Measurements from ENCODE around the gene CHD6. TPM values are rescaled to one million over a fixed set of nuclear protein-coding genes. Genes with fewer than 3 reads are reported as not detected.

Gene CHD6
- total RNA-seq, 1 experiment from 2014 or later = 26.6 TPM

DNA sequence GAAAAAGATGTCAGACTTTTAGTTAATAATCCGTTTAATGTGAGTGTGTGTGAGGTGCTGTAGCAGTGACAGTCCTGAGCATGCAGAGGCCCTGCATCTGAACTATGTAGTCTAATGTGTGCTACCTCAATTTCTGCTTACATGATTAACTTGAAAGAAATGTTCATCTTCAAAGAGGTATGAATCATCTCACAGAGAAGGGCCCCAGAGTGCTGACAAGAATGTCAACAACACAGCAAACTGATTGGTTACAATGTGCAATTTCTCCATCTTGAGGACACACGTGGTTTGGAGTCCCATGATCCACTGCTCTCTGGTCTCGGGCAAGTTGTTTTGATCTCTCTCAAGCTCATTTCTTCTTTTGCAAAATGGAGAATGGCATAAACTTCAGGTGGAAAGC, 189.9 kb downstream of the CHD6 start:
- DNase-seq (ENCODE audit: low read depth, low spot score) (peak; percentile 19), ATAC-seq (peak; percentile 63)
- intact Hi-C loops (cut with micrococcal nuclease) = no loop called here
- peaks cover 0 to 5% of the 10 kb centered on the region in 2 experiments; a peak in 2 of 4 replicates for H3K36me3 ChIP-seq (ENCODE audit: control insufficient read depth in 1 of 2, insufficient read depth in 2 of 2, low read length in 2 of 2)
- no peak overlapping the region for H2AFZ ChIP-seq (ENCODE audit: low read depth, low read length, poor library complexity, severe bottlenecking)
- peaks cover 4 to 10% of the 10 kb centered on the region in 2 experiments; a peak in 2 of 4 replicates for H3K4me1 ChIP-seq (ENCODE audit: control insufficient read depth in 1 of 2, insufficient read depth in 2 of 2, low read length in 2 of 2)
- no peak overlapping the region for H3K4me3 ChIP-seq (replicated peaks in 1 of 2; ENCODE audit: low read depth in 1 of 2, low read length in 2 of 2)
- peak overlapping the region; percentile 30 for H3K4me2 ChIP-seq (ENCODE audit: low read length)
- H3K27me3 ChIP-seq (ENCODE audit: insufficient read depth, low read length) = no peaks in the 10 kb centered on the region
- no peaks in the 10 kb centered on the region for H3K9me3 ChIP-seq (ENCODE audit: control insufficient read depth in 1 of 2, insufficient read depth in 1 of 2, low read depth in 1 of 2, low read length in 2 of 2)
- CTCF ChIA-PET = no interaction called here
- no peaks in the 10 kb centered on the region for H3K79me2 ChIP-seq (ENCODE audit: insufficient read depth, low read length)
- TF ChIP-seq, protein P1, sequence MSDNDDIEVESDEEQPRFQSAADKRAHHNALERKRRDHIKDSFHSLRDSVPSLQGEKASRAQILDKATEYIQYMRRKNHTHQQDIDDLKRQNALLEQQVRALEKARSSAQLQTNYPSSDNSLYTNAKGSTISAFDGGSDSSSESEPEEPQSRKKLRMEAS (IDR thresholded peaks at IDR 0.05) = no peak
- TF ChIP-seq FOSL1 (IDR thresholded peaks at IDR 0.05; ENCODE audit: low read depth) = peak; percentile 33; the same call in 1 of the 2 replicates
- POLR2A ChIA-PET = no interaction called here
- H3K9me2 ChIP-seq (ENCODE audit: insufficient read depth) = no peaks in the 10 kb centered on the region
- no TSS peak for BruUV-seq (replicated peaks)
- RAD21 ChIA-PET (ENCODE audit: low non-redundant PET in 1 of 2, low total read pairs in 2 of 2, uncharacterized antibody in 2 of 2, unreplicated experiment in 2 of 2) = no interaction called here
- no peaks in the 10 kb centered on the region for H4K20me1 ChIP-seq (ENCODE audit: insufficient read depth)
- H3K27ac ChIP-seq (ENCODE audit: low read depth, low read length) = no peak overlapping the region
- no peak overlapping the region for H3K9ac ChIP-seq (ENCODE audit: low read length)

DNA sequence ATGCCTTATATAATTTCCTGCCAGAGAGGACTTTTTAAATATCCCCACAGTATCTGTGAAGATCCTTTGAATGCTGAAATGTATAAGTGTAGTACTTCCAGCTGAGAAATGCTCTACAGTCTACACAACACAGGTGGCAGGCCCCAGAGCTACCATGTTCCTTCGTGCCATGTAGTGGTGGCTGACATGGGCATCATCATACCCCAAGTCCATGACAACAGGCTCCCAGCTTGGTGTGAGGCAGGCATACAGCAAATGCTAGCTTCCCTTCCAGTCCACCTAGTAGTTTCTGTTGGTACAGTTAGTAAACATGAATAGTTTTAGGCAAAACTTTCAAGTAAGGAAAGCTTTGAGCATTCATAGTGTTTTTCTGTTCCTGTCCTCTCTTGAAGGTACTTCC, 190.3 kb downstream of the CHD6 start:
- no peak for ATAC-seq
- CTCF ChIA-PET = no interaction called here

More for the DNA sequence above, 190.3 kb downstream of the CHD6 start:
- Histone ChIP-seq H3K9me3 (ENCODE audit: control insufficient read depth in 1 of 2, insufficient read depth in 1 of 2, low read depth in 1 of 2, low read length in 2 of 2) (no peaks in the 10 kb centered on the region), H3K4me2 (ENCODE audit: low read length) (peak overlapping the region; percentile 30; the same call in 1 of the 2 replicates), H4K20me1 (ENCODE audit: insufficient read depth) (no peaks in the 10 kb centered on the region), H2AFZ (ENCODE audit: low read depth, low read length, poor library complexity, severe bottlenecking) (no peak overlapping the region), H3K36me3 (ENCODE audit: control insufficient read depth in 1 of 2, insufficient read depth in 2 of 2, low read length in 2 of 2) (peaks cover 0 to 7% of the 10 kb centered on the region in 2 experiments; a peak in 2 of 4 replicates), H3K79me2 (ENCODE audit: insufficient read depth, low read length) (no peaks in the 10 kb centered on the region), H3K27ac (ENCODE audit: low read depth, low read length) (no peak overlapping the region), H3K4me3 (replicated peaks in 1 of 2; ENCODE audit: low read depth in 1 of 2, low read length in 2 of 2) (no peak overlapping the region), H3K9me2 (ENCODE audit: insufficient read depth) (no peaks in the 10 kb centered on the region), H3K4me1 (ENCODE audit: control insufficient read depth in 1 of 2, insufficient read depth in 2 of 2, low read length in 2 of 2) (peaks cover 4 to 10% of the 10 kb centered on the region in 2 experiments; a peak in 2 of 4 replicates), H3K9ac (ENCODE audit: low read length) (no peak overlapping the region), H3K27me3 (ENCODE audit: insufficient read depth, low read length) (no peaks in the 10 kb centered on the region)
- no peak for DNase-seq (ENCODE audit: low read depth, low spot score)
- TF ChIP-seq TCF7L2 (IDR thresholded peaks at IDR 0.05; ENCODE audit: borderline replicate concordance, extremely low read depth, insufficient read depth, insufficient read length) (no peak), RAD21 (IDR thresholded peaks at IDR 0.05; ENCODE audit: low read depth) (no peak), SRF (IDR thresholded peaks at IDR 0.05; ENCODE audit: low read depth) (no peak), CEBPB (IDR thresholded peaks at IDR 0.05; ENCODE audit: low read depth) (no peak), ZNF274 (IDR thresholded peaks at IDR 0.05; ENCODE audit: low read depth, low read length) (no peak)
- TF ChIP-seq, protein P2, sequence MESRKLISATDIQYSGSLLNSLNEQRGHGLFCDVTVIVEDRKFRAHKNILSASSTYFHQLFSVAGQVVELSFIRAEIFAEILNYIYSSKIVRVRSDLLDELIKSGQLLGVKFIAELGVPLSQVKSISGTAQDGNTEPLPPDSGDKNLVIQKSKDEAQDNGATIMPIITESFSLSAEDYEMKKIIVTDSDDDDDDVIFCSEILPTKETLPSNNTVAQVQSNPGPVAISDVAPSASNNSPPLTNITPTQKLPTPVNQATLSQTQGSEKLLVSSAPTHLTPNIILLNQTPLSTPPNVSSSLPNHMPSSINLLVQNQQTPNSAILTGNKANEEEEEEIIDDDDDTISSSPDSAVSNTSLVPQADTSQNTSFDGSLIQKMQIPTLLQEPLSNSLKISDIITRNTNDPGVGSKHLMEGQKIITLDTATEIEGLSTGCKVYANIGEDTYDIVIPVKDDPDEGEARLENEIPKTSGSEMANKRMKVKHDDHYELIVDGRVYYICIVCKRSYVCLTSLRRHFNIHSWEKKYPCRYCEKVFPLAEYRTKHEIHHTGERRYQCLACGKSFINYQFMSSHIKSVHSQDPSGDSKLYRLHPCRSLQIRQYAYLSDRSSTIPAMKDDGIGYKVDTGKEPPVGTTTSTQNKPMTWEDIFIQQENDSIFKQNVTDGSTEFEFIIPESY (IDR thresholded peaks at IDR 0.05; ENCODE audit: extremely low read depth, insufficient replicate concordance, low read length) = no peak
- TF ChIP-seq, protein P1 (IDR thresholded peaks at IDR 0.05) = no peak
- TF ChIP-seq, protein P3, sequence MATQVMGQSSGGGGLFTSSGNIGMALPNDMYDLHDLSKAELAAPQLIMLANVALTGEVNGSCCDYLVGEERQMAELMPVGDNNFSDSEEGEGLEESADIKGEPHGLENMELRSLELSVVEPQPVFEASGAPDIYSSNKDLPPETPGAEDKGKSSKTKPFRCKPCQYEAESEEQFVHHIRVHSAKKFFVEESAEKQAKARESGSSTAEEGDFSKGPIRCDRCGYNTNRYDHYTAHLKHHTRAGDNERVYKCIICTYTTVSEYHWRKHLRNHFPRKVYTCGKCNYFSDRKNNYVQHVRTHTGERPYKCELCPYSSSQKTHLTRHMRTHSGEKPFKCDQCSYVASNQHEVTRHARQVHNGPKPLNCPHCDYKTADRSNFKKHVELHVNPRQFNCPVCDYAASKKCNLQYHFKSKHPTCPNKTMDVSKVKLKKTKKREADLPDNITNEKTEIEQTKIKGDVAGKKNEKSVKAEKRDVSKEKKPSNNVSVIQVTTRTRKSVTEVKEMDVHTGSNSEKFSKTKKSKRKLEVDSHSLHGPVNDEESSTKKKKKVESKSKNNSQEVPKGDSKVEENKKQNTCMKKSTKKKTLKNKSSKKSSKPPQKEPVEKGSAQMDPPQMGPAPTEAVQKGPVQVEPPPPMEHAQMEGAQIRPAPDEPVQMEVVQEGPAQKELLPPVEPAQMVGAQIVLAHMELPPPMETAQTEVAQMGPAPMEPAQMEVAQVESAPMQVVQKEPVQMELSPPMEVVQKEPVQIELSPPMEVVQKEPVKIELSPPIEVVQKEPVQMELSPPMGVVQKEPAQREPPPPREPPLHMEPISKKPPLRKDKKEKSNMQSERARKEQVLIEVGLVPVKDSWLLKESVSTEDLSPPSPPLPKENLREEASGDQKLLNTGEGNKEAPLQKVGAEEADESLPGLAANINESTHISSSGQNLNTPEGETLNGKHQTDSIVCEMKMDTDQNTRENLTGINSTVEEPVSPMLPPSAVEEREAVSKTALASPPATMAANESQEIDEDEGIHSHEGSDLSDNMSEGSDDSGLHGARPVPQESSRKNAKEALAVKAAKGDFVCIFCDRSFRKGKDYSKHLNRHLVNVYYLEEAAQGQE (IDR thresholded peaks at IDR 0.05; ENCODE audit: low read depth) = no peak
- ChIA-PET POLR2A (no interaction called here), RAD21 (ENCODE audit: low non-redundant PET in 1 of 2, low total read pairs in 2 of 2, uncharacterized antibody in 2 of 2, unreplicated experiment in 2 of 2) (no interaction called here)
- intact Hi-C loops (cut with micrococcal nuclease) = no loop called here
- no TSS peak for BruUV-seq (replicated peaks)

Measured in HCT116 (cell line).